ENCODE results near the gene CFDP1. TPM values are rescaled to one million over a fixed set of nuclear protein-coding genes. Genes with fewer than 3 reads are reported as not detected.

CFDP1 gene
- total and polyA plus RNA-seq, 2 of the 13 experiments (the other 11 are each of a cell fraction or from before 2014, with no cell fraction given), result 78.6 to 153 TPM

- TF ChIP-seq, protein P1, sequence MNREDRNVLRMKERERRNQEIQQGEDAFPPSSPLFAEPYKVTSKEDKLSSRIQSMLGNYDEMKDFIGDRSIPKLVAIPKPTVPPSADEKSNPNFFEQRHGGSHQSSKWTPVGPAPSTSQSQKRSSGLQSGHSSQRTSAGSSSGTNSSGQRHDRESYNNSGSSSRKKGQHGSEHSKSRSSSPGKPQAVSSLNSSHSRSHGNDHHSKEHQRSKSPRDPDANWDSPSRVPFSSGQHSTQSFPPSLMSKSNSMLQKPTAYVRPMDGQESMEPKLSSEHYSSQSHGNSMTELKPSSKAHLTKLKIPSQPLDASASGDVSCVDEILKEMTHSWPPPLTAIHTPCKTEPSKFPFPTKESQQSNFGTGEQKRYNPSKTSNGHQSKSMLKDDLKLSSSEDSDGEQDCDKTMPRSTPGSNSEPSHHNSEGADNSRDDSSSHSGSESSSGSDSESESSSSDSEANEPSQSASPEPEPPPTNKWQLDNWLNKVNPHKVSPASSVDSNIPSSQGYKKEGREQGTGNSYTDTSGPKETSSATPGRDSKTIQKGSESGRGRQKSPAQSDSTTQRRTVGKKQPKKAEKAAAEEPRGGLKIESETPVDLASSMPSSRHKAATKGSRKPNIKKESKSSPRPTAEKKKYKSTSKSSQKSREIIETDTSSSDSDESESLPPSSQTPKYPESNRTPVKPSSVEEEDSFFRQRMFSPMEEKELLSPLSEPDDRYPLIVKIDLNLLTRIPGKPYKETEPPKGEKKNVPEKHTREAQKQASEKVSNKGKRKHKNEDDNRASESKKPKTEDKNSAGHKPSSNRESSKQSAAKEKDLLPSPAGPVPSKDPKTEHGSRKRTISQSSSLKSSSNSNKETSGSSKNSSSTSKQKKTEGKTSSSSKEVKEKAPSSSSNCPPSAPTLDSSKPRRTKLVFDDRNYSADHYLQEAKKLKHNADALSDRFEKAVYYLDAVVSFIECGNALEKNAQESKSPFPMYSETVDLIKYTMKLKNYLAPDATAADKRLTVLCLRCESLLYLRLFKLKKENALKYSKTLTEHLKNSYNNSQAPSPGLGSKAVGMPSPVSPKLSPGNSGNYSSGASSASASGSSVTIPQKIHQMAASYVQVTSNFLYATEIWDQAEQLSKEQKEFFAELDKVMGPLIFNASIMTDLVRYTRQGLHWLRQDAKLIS (CRISPR knock-in tag; IDR thresholded peaks at IDR 0.05), result no peak
- TF ChIP-seq ZNF772 (CRISPR knock-in tag; IDR thresholded peaks at IDR 0.05), result no peak
- 0 out of 2 replicates have a peak, but pooled peaks have one; percentile 39 for TF ChIP-seq GATAD2A (CRISPR knock-in tag; IDR thresholded peaks at IDR 0.05)
- peak; percentile 14; the same call in 1 of the 2 replicates for TF ChIP-seq ZNF891 (CRISPR knock-in tag; IDR thresholded peaks at IDR 0.05)
- TF ChIP-seq ZSCAN22 (CRISPR knock-in tag; IDR thresholded peaks at IDR 0.05), result no peak
- TF ChIP-seq ZKSCAN5 (CRISPR knock-in tag; IDR thresholded peaks at IDR 0.05), result no peak
- peak; percentile 58 for TF ChIP-seq ARNT2 (CRISPR knock-in tag; IDR thresholded peaks at IDR 0.05; ENCODE audit: low read depth)
- TF ChIP-seq PHB2 (IDR thresholded peaks at IDR 0.05; ENCODE audit: partially characterized antibody), result no peak
- TF ChIP-seq ZNF563 (CRISPR knock-in tag; IDR thresholded peaks at IDR 0.05), result no peak
- TF ChIP-seq IRF2 (CRISPR knock-in tag; IDR thresholded peaks at IDR 0.05), result no peak
- TF ChIP-seq ZNF282 (IDR thresholded peaks at IDR 0.05; ENCODE audit: partially characterized antibody), result no peak
- TF ChIP-seq ZSCAN9 (CRISPR knock-in tag; IDR thresholded peaks at IDR 0.05; ENCODE audit: borderline replicate concordance), result no peak
- 0 out of 2 replicates have a peak, but pooled peaks have one; percentile 35 for TF ChIP-seq HBP1 (CRISPR knock-in tag; IDR thresholded peaks at IDR 0.05; ENCODE audit: low read depth)
- no peak for TF ChIP-seq TAF15 (IDR thresholded peaks at IDR 0.05; ENCODE audit: low read depth, low read length, poor library complexity, severe bottlenecking)
- TF ChIP-seq, protein P2, sequence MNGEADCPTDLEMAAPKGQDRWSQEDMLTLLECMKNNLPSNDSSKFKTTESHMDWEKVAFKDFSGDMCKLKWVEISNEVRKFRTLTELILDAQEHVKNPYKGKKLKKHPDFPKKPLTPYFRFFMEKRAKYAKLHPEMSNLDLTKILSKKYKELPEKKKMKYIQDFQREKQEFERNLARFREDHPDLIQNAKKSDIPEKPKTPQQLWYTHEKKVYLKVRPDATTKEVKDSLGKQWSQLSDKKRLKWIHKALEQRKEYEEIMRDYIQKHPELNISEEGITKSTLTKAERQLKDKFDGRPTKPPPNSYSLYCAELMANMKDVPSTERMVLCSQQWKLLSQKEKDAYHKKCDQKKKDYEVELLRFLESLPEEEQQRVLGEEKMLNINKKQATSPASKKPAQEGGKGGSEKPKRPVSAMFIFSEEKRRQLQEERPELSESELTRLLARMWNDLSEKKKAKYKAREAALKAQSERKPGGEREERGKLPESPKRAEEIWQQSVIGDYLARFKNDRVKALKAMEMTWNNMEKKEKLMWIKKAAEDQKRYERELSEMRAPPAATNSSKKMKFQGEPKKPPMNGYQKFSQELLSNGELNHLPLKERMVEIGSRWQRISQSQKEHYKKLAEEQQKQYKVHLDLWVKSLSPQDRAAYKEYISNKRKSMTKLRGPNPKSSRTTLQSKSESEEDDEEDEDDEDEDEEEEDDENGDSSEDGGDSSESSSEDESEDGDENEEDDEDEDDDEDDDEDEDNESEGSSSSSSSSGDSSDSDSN (CRISPR knock-in tag; IDR thresholded peaks at IDR 0.05), result peak; percentile 17; the same call in 1 of the 2 replicates
- TF ChIP-seq FOXA1 (IDR thresholded peaks at IDR 0.05), result no peak
- TF ChIP-seq FOXA1 (CRISPR knock-in tag; IDR thresholded peaks at IDR 0.05), result 0 out of 2 replicates have a peak, but pooled peaks have one; percentile 0
- TF ChIP-seq CAMTA2 (CRISPR knock-in tag; IDR thresholded peaks at IDR 0.05; ENCODE audit: borderline replicate concordance), result 0 out of 2 replicates have a peak, but pooled peaks have one; percentile 19
- peak; percentile 26; the same call in 1 of the 2 replicates for TF ChIP-seq POLR2AphosphoS5 (IDR thresholded peaks at IDR 0.05; ENCODE audit: low read depth, low read length)
- TF ChIP-seq, protein P3, sequence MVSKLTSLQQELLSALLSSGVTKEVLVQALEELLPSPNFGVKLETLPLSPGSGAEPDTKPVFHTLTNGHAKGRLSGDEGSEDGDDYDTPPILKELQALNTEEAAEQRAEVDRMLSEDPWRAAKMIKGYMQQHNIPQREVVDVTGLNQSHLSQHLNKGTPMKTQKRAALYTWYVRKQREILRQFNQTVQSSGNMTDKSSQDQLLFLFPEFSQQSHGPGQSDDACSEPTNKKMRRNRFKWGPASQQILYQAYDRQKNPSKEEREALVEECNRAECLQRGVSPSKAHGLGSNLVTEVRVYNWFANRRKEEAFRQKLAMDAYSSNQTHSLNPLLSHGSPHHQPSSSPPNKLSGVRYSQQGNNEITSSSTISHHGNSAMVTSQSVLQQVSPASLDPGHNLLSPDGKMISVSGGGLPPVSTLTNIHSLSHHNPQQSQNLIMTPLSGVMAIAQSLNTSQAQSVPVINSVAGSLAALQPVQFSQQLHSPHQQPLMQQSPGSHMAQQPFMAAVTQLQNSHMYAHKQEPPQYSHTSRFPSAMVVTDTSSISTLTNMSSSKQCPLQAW (CRISPR knock-in tag; IDR thresholded peaks at IDR 0.05), result peak; percentile 48; the same call in 1 of the 2 replicates
These were observed 181.0 kb downstream of the CFDP1 start (continued) for GRCh38 chr16:75252049-75252864.

Measured in HepG2 (cell line).